HL-60 (cell line): ENCODE measurements around the gene RXFP3.

ENCODE experiments used
- CTCF ChIP-seq: IDR thresholded peaks from one replicate; pipeline ENCODE4 v1.5.1; 2011; ENCODE audit warnings: low read length, control low read depth, inconsistent platforms; ENCODE audit not compliant: insufficient read depth
- GABPA ChIP-seq: IDR thresholded peaks from 2 replicates; pipeline ENCODE4 v1.6.1; 2012; ENCODE audit warnings: low read depth

DNA sequence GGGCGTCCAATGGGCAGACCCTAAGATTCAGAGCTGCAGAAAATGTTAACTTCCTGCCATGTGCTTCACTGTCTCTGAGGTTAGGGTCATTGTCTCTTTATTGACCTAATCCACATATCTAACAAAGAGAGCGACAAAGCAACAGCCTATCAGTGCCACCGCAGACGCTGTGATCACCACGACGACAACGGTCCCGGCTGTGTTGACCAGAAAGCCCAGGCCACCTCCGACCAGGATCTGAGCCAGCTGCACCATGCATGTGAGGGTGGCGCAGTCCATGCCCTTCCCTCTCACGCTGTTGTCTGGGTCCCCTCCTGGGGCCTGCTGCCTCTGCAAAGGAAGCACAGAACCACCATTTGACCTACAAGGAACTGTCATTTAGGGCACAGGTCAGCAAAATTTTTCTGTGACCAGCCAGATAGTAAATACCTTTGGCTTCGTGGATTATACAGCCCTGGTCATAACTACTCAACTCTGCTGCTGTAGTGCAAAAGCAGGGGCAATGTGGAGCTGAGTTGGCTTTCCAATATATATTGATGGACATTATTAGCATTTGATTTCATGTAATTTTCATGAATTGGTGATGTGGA lies 8.5 kb downstream of the RXFP3 start:
- no peak for TF ChIP-seq CTCF
- TF ChIP-seq GABPA = no peak
